Bronchial smooth muscle cell (primary cell): ENCODE measurements around the gene DHODH. TPM values are rescaled to one million over a fixed set of nuclear protein-coding genes. Genes with fewer than 3 reads are reported as not detected.

ENCODE experiments used
- total RNA-seq: library from RNA; depleted of rRNA; stranded (reverse); fragments of >200 nt; gene quantifications from 2 replicates; pipeline ENCODE4 v1.2.1, GENCODE V29; 2014

The DHODH gene
- total RNA-seq = 1.5 and 2.2 TPM in 2 replicates

DNA sequence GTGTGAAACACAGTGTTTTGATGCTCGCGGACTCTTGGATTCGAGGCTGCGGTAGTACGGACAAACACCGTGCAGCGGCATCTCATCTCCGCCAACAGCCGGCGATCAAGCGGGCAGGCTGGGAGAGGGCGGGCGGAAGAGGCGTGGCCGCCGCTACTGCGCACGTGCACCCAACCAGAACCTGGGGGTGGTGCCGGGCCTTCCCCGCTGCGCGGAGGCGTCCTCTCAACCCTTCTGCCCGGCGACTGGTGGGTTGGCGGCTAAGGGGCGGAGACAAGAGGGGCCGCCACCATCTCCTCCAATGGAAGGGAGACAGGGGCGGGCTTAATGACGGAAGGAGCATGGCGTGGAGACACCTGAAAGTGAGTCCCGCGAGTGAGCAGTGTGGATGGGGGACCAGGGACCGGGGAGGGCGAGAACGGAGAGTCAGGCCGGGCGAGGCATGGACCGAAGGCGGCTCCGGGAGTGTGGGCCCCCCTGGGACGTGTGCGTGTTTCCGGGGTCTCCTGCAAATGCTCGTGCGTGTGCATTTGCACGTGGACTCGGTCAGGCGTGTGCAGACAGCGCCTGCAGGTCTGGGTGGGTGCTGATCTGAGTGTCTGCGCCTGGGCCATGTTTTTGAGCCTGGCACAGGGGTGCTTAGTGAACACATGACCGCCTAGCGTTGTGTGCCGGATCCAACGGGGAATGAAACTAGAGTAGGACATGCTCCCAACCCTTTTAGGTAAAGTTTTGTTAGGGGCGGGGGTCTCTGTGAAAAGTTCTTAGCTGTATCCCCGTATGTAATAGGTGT lies at the start of gene DHODH:
TSS of gene DHODH (plus strand) at position 321 of the 793 bp plus-strand sequence. CDS start at position 342, 21 bp downstream.

DNA sequence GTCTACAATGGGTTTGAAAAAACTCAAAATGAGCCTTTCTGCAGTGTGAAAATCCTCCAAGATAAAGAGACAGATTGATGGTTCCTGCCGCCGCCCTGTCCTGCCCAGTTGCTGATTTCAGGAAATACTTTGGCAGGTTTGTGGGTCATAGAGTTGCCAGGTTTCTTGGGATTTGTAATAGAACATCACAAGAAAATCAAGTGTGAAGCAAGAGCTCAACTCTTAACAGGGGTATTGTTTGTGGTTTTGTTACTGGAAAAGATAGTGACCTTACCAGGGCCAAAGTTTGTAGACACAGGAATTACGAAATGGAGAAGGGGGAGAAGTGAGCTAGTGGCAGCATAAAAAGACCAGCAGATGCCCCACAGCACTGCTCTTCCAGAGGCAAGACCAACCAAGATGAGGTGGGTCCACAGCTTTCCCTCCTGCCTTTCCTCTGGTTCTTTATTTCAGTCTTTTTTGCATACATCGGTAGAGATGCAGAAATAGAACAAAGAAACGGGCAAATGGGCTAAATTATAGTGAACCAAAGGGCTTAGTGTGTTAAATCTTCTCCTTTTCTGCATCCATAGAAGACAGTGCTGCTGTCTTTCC lies 45.8 kb downstream of the DHODH start, which contains the start of gene HP:
TSS of gene HP (plus strand) at position 252 of the 594 bp plus-strand sequence. CDS start at position 400, 148 bp downstream.

Other genes with a start within 250 kb of the DHODH start
- gene AP1G1, start 199.9 kb upstream of the DHODH start, total RNA-seq = 34.1 and 42.6 TPM in 2 replicates
- 6.1 and 6.5 TPM in 2 replicates for gene ATXN1L, start 162.8 kb upstream of the DHODH start, total RNA-seq
- gene ZNF821, start 124.6 kb upstream of the DHODH start, total RNA-seq = 5.8 and 8.0 TPM in 2 replicates
- gene IST1, start 113.2 kb upstream of the DHODH start, total RNA-seq = 112 and 124 TPM in 2 replicates
- gene PKD1L3, start 8.3 kb upstream of the DHODH start, total RNA-seq = not detected in 2 replicates
- gene HP, start 45.8 kb downstream of the DHODH start, total RNA-seq = not detected in 2 replicates
- under 0.01 TPM in 1 of 2 replicates, not detected in the other for gene HPR, start 54.5 kb downstream of the DHODH start, total RNA-seq
- gene TXNL4B, start 84.9 kb downstream of the DHODH start, total RNA-seq = 6.9 and 7.7 TPM in 2 replicates
- gene DHX38, start 85.1 kb downstream of the DHODH start, total RNA-seq = 91.3 and 164 TPM in 2 replicates
- gene PMFBP1, start 163.4 kb downstream of the DHODH start, total RNA-seq = 0.26 and 0.32 TPM in 2 replicates